Stimulated activated naive CD4-positive, alpha-beta T cell (primary cell): Measurements from ENCODE around the gene GYS1.

Source experiments
- DNase-seq, 6 experiments: peaks; one replicate each; lab custom pipeline; 2025; lab: John Stamatoyannopoulos, UW

The GYS1 gene

DNA sequence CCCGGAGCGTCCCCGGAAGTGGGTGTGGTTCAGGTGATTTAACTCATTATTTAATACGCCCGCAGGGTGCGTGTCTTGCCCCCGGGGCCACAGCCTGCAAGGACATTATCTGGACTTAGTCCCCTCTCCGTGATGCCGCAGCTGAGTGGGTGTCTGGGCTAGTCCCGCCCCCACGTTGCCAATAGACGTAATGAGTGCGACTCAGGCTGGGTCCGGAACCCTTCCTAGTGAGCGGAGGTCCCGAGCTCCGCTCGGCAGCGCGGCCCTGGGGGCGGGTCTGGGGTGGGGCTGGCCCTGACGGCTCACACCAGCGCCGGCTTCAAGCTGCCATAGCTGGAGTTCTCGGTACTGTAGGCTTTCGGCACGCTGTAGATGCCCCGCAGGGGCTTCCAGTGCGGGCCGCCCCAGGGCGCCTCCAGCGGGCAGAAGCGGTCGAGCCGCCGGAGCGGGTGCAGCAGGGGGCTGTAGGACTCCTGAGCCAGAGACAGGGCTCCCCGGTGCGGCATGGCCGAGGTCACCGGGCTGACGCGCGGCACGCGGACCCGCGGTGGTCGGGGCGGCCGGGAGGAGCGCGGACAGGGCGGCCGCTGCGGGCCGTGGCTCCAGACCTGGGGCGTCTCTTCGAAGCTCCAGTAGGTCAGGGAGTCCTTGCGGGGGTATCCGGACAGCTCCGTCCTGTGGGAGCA is 24.7 kb upstream of the GYS1 start:
- peak; percentile 46 to 72 (median 58) for DNase-seq

DNA sequence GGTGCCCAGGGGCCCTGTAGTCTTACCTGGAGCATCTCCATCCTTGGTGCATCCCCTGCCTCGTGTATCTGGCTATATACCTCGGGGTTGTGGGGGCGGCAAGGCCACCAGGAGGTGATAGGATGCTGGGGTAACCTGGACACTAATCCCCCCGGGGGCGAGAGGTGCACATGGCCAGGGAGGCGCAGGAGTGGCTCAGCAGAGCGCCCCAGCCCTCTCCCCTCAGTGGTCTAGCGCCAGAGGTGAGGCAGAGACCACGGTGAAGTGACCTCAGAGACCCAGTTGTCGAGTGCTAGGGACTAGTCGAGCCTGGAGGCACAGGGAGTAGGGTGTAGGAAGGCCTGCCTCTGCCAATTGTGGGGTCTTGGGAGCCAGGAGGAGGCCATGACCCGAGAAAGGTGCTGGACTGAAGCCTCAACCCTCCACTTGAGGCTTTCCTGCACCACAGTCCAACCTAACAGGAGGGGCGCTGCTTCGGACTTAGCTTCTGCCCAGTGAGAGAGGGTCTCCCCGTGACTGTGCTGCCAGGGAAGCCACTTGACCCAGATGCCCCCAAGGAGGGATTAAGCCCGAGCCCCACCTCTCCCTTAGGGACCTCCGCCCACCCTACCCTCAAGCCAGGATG is 24.0 kb upstream of the GYS1 start, which contains the start of gene LHB:
LHB (minus strand) TSS at position 51 of the 625 bp plus-strand sequence; CDS start at position 41, 10 bp downstream.
- DNase-seq, result peak in 1 of 6 experiments; percentile 21

DNA sequence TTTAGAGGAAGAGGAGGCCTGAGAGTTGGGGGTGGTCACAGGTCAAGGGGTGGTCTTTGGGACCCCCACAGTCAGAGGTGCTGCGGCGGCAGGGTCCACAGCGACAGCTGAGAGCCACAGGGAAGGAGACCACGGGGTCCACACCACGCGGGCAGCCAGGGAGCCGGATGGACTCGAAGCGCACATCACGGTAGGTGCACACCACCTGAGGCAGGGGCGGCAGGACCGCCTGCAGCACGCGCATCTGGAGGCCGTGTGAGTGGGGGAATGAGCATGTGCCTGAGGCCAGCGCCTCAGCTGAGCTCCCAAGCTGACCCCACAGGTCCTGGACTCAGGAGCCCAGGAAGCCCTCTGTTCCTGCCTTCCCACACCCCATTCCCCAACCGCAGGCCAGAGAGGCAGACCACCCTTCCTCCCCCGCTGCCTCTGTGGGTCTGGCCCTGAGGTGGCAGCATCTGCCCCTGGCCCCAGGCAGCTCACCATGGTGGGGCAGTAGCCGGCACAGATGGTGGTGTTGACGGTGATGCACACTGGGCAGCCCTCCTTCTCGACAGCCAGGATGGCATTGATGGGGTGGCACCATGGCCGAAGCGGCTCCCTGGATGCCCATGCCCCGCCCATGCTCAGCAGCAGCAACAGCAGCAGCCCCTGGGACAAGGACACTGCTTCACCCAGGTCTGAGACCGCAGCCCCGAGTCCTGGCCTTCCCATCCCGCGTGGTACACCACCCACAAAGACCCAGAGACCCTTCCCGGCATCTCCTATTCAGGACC is 23.1 kb upstream of the GYS1 start:
- no peak for DNase-seq

DNA sequence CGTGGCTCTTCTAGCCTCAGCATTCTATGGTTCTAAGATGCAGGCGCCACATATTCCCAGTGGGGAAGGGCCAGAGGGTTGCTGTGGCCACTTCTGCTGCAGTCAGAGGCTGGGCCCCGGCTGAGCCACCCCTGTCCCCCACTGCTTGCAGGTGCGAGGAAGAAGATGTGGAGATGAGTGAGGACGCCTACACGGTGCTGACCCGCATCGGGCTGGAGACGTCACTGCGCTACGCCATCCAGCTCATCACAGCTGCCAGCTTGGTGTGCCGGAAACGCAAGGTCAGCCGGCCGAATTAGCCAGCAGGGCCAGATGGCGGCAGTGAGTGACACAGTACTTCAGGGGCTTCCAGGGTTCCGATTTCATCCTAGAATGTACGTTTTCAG is 21.8 kb upstream of the GYS1 start:
- no peak for DNase-seq

DNA sequence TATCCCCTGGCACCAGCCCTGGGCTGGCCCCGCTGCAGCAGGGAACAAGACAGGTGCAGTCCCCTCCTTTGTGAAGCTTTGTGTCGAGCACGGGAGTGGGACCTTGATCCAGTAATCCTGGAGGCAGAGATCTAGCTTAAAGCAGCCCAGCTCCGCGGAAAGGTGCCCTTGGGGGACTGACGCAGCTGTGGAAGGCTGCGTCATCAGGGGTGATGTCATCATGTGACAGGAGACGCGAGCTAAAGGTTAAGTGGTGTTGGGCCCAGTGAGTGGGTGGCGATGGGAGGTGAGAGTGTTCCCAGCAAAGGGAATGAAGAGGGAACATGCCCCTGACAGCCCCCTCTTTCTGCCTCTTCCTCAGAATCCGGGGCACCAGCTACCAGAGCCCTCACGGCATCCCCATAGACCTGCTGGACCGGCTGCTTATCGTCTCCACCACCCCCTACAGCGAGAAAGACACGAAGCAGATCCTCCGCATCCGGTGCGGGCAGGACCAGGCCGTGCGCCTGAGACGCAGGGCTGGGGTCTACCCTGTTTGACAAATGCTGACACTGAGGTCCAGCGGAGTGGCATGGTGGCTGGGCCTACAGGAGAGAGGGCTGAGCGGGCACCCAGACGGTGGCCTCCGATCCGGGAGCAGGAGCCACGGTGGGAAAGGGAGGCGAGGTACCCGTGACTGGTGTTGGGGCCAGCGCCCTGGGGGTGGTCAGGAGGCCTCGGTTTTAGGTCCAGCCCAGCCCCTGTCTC is 21.2 kb upstream of the GYS1 start:
- DNase-seq, result no peak

DNA sequence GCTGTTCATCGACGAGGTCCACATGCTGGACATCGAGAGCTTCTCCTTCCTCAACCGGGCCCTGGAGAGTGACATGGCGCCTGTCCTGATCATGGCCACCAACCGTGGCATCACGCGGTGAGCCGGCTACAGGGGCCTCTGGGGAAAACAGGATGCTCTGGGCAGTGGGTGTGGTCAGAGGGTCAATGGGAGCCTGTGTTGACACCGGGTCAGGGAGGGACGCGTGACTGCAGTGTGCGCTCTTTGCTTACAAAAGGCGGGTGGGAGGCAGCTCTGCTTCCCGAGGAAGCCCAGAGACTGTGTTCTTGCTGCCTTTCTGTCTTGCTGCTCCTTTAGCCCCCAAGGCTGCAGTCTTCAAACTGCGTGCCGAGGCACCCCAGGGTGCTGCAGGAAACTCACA is 18.1 kb upstream of the GYS1 start:
- no peak for DNase-seq

DNA sequence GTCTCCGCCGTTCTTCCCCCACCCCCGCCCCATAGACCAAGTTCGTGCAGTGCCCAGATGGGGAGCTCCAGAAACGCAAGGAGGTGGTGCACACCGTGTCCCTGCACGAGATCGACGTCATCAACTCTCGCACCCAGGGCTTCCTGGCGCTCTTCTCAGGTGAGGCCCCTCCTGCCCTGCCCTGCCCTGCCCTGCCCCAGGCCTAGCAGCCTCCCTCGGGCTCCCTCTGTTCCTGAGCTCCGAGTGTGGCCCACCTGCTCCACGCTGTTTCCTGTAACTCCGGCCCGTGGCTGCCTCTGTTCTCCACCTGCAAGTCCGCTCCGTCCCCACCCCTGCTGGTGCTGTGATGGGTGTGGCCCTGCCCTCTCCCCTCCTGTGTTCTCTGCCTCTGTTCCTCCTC is 17.3 kb upstream of the GYS1 start:
- DNase-seq, result no peak

- no peak for DNase-seq
Measured at GRCh38 chr19:49009828-49010227, 16.7 kb upstream of the GYS1 start.

DNA sequence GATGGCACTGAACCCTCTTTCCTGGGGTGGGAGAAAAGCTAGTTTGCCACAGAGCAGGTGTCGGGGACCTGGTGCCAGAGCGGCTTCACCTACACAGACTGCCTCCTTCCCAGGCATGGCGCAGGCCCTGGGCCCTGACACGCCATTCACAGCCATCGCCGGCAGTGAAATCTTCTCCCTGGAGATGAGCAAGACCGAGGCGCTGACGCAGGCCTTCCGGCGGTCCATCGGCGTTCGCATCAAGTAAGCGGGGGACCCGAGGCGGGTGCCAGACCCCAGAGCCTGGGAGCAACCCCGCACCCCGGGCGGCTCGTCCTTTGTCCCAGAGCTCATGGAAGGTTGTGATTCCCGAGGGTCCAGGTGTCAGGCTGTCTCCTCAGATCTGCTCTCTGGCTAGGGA is 13.8 kb upstream of the GYS1 start:
- DNase-seq, result no peak

GRCh38 chr19:49004964-49005614 is 12.0 kb upstream of the GYS1 start:
- no peak for DNase-seq

GRCh38 chr19:49004133-49004532 is 11.0 kb upstream of the GYS1 start:
- no peak for DNase-seq

GRCh38 chr19:48999481-49000325 is 6.6 kb upstream of the GYS1 start:
- DNase-seq, result peak; percentile 29 to 65 (median 46)

DNA sequence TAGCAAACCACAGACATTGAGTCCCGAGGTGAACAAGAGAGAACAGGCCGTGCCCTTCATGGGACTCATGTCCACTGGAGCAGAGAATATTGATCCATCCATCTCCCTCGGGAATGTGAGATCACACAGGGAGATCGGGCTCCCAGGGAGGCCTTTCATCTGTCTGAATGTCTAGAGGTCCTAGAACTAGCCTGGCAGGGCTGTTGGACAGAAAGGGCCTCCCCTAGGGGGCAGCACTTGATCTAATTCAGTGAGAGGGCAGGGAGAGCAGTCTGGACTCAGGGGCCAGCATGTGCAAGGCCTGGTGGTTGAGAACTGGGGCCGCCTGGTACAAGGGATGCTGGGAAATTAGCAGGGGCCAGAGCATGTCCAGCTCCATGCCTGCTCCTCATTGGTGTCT is 4.9 kb upstream of the GYS1 start:
- DNase-seq, result peak in 3 of 6 experiments; percentile 10 to 29 (median 15)

- DNase-seq, result no peak
Measured at GRCh38 chr19:48994035-48994386, 902 bp upstream of the GYS1 start.

DNA sequence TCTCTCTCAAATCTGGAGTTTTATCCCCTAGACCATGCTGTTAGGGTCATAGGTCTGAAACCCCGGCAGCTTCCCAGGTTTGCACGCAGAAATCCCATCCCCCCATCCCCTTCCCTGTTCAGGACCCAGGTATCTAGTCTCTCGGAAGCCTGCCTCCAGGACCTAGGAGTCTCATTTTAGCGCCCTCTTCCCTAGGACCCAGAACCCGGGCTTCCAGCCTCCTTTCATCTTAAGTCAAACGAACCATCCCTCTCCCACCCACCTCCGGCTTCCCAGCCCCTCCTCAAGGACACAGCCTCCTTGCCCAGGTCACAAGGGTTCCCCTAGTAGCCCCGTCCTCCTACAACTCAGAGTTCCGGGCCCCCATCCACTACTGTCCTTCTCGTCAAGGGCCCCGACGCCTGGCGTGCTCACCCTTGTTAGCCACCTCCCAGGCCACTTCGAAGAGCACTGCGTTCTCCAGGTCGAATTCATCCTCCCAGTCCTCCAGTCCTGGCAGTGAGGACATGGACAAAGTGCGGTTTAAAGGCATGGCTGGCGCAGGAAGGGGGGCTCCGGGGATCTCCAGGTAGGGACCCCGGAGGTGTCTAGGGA is 431 bp downstream of the GYS1 start:
- DNase-seq, result no peak

DNA sequence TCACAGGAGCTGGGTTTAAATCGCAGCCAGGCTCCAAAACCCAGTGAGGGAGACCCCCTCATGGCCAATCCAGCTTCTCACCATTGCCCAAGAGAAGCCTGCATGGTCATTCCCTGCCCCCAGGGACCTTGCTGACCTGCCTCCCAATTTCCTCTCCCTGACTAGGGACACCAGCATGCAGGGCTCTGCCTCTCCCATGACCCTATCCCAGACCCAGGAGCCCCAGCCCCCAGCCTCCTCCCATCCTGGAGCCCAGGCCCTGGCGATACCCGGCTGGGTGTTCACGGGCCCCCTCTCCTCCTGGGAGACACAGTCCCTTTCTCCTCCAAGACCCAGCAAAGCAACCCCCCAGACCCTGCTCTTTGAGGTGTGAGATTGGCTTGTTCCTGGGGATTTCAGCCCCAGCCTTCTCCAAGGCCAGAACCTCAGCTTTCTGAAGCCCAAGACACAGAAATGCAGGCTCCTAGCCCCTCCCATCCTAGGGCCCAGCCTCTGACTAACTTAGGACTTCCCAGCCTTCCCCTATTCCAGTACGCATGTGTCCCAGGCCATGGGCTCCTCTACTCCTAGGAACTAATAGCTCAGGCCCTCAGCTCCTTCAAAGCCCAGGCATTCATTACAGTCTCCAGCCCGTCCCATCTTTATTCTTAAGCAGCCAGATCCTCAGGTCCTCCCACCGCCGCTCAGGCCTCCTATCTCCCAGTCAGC is 1.1 kb downstream of the GYS1 start:
- DNase-seq, result no peak

- DNase-seq, result no peak
Measured at GRCh38 chr19:48991011-48991609, 2.0 kb downstream of the GYS1 start.

DNA sequence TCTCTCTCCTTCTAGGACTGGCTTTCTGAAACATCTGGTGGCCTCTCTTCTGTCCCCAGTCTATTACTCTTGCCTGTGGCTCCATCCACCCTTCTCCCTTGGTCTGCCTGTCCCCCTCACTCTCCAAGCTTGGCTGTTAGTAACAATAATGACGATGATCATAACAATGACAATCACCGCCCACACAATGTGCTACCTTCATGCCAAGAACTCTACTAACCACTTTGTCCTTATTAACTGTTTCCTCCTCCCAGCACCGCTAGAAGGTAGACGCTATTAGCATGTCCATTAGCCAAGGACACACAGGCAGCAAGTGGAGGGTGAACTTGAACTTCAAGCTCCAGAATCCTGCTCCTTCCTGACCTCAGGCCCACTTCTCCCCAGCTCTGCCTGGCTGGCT is 2.7 kb downstream of the GYS1 start:
- DNase-seq, result no peak

GRCh38 chr19:48989701-48990291 is 3.3 kb downstream of the GYS1 start:
- DNase-seq, result no peak
